GM12878 (cell line): Measurements from ENCODE around the gene ZC3H12D. TPM values are rescaled to one million over a fixed set of nuclear protein-coding genes. Genes with fewer than 3 reads are reported as not detected.

Experiments
- ATAC-seq: fragments of 200-7000 bp; cut with Tn5 transposase; 3 replicates; pipeline ENCODE4 v1.9.1; 2020; ENCODE audit warnings: mild to moderate bottlenecking, moderate library complexity
- BruUV-seq: library from RNA; stranded (reverse); fragments of 400-500 nt; replicated peaks from 2 replicates; lab custom pipeline; 2021; lab: Mats Ljungman, UMichigan
- CTCF ChIA-PET: fragments of 300-600 bp; sonication (Branson Sonifier 250); formaldehyde crosslinking; extraction: SDS; loops from one replicate; lab custom pipeline; 2021; ENCODE audit warnings: inconsistent platforms; lab: Yijun Ruan, JAX
- POLR2A ChIA-PET: fragments of 350-600 bp; formaldehyde crosslinking; extraction: SDS; loops from one replicate; lab custom pipeline; 2021; ENCODE audit warnings: inconsistent platforms; lab: Charles Lee
- RAD21 ChIA-PET: fragments of 300-600 bp; sonication (Branson Sonifier 250); formaldehyde crosslinking; loops from one replicate; lab custom pipeline; 2023; ENCODE audit warnings: antibody characterized with exemption; ENCODE audit not compliant: unreplicated experiment; lab: Charles Lee
- SMC1A ChIA-PET: fragments of 300-600 bp; sonication (Branson Sonifier 250); formaldehyde crosslinking; loops from one replicate; lab custom pipeline; 2023; ENCODE audit not compliant: unreplicated experiment, uncharacterized antibody; lab: Charles Lee
- DNase-seq: peaks from one replicate; pipeline ENCODE4 v3.0.0-alpha.2; 2011; ENCODE audit warnings: low read depth, low spot score
- FAIRE-seq: peaks from 3 replicates; lab custom pipeline; 2011; peaks lifted over from hg19 to GRCh38; lab: Jason Lieb, UNC
- H2AFZ ChIP-seq: 2 replicates; pipeline ENCODE4 v1.6.0; 2011; ENCODE audit warnings: low read depth, low read length, control low read depth; ENCODE audit not compliant: control insufficient read depth
- H3K27ac ChIP-seq: 2 replicates; pipeline ENCODE4 v1.5.1; 2011; ENCODE audit warnings: control low read depth; ENCODE audit not compliant: control insufficient read depth, insufficient read depth
- H3K27me3 ChIP-seq, 2 experiments: replicated peaks in 1 of 2; 2 replicates each; pipeline versions ENCODE4 v1.6.0 to v1.6.1; 2011; ENCODE audit warnings: low read length in 1 of 2; ENCODE audit not compliant: control insufficient read depth in 2 of 2, insufficient read depth in 2 of 2
- H3K36me3 ChIP-seq, 2 experiments: 2 replicates each; pipeline ENCODE4 v1.5.1; 2011; ENCODE audit warnings: low read length in 1 of 2; ENCODE audit not compliant: control insufficient read depth in 2 of 2, insufficient read depth in 2 of 2
- H3K4me1 ChIP-seq: 2 replicates; pipeline ENCODE4 v1.6.1; 2011; ENCODE audit warnings: mild to moderate bottlenecking, low read length, moderate library complexity, mixed read lengths; ENCODE audit not compliant: control insufficient read depth, insufficient read depth
- H3K4me2 ChIP-seq: 2 replicates; pipeline ENCODE4 v1.6.0; 2011; ENCODE audit warnings: control low read depth; ENCODE audit not compliant: control insufficient read depth, insufficient read depth
- H3K4me3 ChIP-seq: fragments of 200-600 bp; sonication (generic); 2 replicates; pipeline ENCODE4 v1.5.1; 2016
- H3K79me2 ChIP-seq: 2 replicates; pipeline ENCODE4 v1.6.0; 2011; ENCODE audit warnings: low read length; ENCODE audit not compliant: control insufficient read depth, insufficient read depth
- H3K9ac ChIP-seq: 2 replicates; pipeline ENCODE4 v1.8.0; 2011; ENCODE audit warnings: low read length, control low read depth, mixed read lengths; ENCODE audit not compliant: control insufficient read depth, insufficient read depth
- H3K9me3 ChIP-seq: replicated peaks from 3 replicates; pipeline ENCODE4 v1.5.1; 2011; ENCODE audit warnings: mild to moderate bottlenecking, low read length; ENCODE audit not compliant: control insufficient read depth, insufficient read depth
- H4K20me1 ChIP-seq: 2 replicates; pipeline ENCODE4 v1.6.0; 2011; ENCODE audit not compliant: control insufficient read depth, insufficient read depth
- BACH1 ChIP-seq: fragments of 450-650 bp; IDR thresholded peaks from 2 replicates; pipeline ENCODE4 v1.6.1; 2017; ENCODE audit warnings: mild to moderate bottlenecking, borderline replicate concordance
- CREB1 ChIP-seq: IDR thresholded peaks from 2 replicates; pipeline ENCODE4 v1.6.1; 2012; ENCODE audit warnings: low read depth, mild to moderate bottlenecking, inconsistent platforms
- DPF2 ChIP-seq: fragments of 450-650 bp; IDR thresholded peaks from 2 replicates; pipeline ENCODE4 v1.6.1; 2017; ENCODE audit warnings: mild to moderate bottlenecking
- E2F8 ChIP-seq: fragments of 450-650 bp; IDR thresholded peaks from 2 replicates; pipeline ENCODE4 v1.6.1; 2018; ENCODE audit warnings: mild to moderate bottlenecking, low read depth, moderate library complexity; ENCODE audit not compliant: partially characterized antibody
- FOXM1 ChIP-seq: IDR thresholded peaks from 2 replicates; pipeline ENCODE4 v1.6.1; 2012; ENCODE audit warnings: low read depth, mild to moderate bottlenecking, inconsistent platforms, low read length, moderate library complexity
- MXI1 ChIP-seq: fragments of 150-350 bp; IDR thresholded peaks from 2 replicates; pipeline ENCODE4 v1.6.1; 2011; ENCODE audit warnings: low read depth, mild to moderate bottlenecking, inconsistent platforms, low read length, improper control_type of control experiment
- NR2C1 ChIP-seq: fragments of 450-650 bp; IDR thresholded peaks from 2 replicates; pipeline ENCODE4 v1.6.1; 2017; ENCODE audit warnings: antibody characterized with exemption, mild to moderate bottlenecking, moderate library complexity
- POU2F2 ChIP-seq: IDR thresholded peaks from 3 replicates; pipeline ENCODE4 v1.6.1; 2011; ENCODE audit warnings: low read depth, mild to moderate bottlenecking, low read length, borderline replicate concordance
- PRDM15 ChIP-seq: fragments of 450-650 bp; formaldehyde crosslinking; IDR thresholded peaks from 2 replicates; pipeline ENCODE4 v1.4.0; 2020; ENCODE audit warnings: mild to moderate bottlenecking, moderate library complexity
- RFX5 ChIP-seq: IDR thresholded peaks from 2 replicates; pipeline ENCODE4 v1.6.1; 2011; ENCODE audit warnings: low read depth, low read length, improper control_type of control experiment
- SP1 ChIP-seq: IDR thresholded peaks from one replicate; pipeline ENCODE4 v1.6.1; 2011; ENCODE audit warnings: low read depth, low read length
- TCF3 ChIP-seq: IDR thresholded peaks from 2 replicates; pipeline ENCODE4 v1.6.1; 2012; ENCODE audit warnings: low read depth, mild to moderate bottlenecking, low read length, borderline replicate concordance; ENCODE audit not compliant: insufficient read depth
- YY1 ChIP-seq: IDR thresholded peaks from 2 replicates; pipeline ENCODE4 v1.6.1; 2011; ENCODE audit warnings: low read depth, mild to moderate bottlenecking, low read length
- WGBS: methylation state at CpG from one replicate; pipeline ENCODE4 v1.1.6; 2016; ENCODE audit warnings: low lambda C conversion rate; ENCODE audit not compliant: insufficient replicate concordance, insufficient coverage; ENCODE audit errors: missing lambda C conversion rate; 5-methylcytosine and 5-hydroxymethylcytosine counted together
- in situ Hi-C: fragments of 300-500 bp; cut with MboI; formaldehyde crosslinking; loops from 9 replicates; pipeline ENCODE4 v1.14.3; 2018; ENCODE audit warnings: mixed read lengths
- intact Hi-C: fragments of 100-400 bp; cut with micrococcal nuclease; formaldehyde crosslinking; loops from one replicate; pipeline ENCODE4 v1.14.2; 2022; ENCODE audit not compliant: unreplicated experiment
- polyA plus RNA-seq, 11 experiments: library from polyadenylated mRNA; depleted of rRNA in 4 of 11; unstranded in 6 of 11; stranded (reverse) in 5 of 11; fragments of >200 nt; fragmentation: Nextera tagmentation in 4 of 11; fragmentation: Illumina TruSeq in 1 of 11; extraction: Ambion mirVana in 4 of 11; extraction: Trizol in 1 of 11; gene quantifications; 1 replicate in 1 of 11; 2 replicates in 10 of 11; pipeline versions ENCODE4 v1.2.1 to v1.2.3, GENCODE V29; 2011 to 2016; ENCODE audit warnings: inconsistent platforms in 2 of 11, missing spikeins in 2 of 11, low read depth in 1 of 11
- total RNA-seq, 4 experiments: library from RNA; depleted of rRNA in 3 of 4; stranded (reverse); fragments of >200 nt in 3 of 4; fragmentation: Illumina TruSeq in 1 of 4; extraction: Trizol in 1 of 4; gene quantifications; 2 replicates each; pipeline versions ENCODE4 v1.2.1 to v1.2.3, GENCODE V29; 2013 to 2021

ZC3H12D gene
- total and polyA plus RNA-seq, 10 of the 15 experiments (the other 5 are each of a cell fraction or from before 2014, with no cell fraction given): 1.4 to 29.7 (median 8.8) TPM

GRCh38 chr6:149458196-149458595 lies 26.6 kb downstream of the ZC3H12D start:
- Histone ChIP-seq H3K27me3 (no peaks in the 10 kb centered on the region), H3K9me3 (no peaks in the 10 kb centered on the region), H3K9ac (no peak overlapping the region), H4K20me1 (no peaks in the 10 kb centered on the region), H3K27ac (no peak overlapping the region), H3K4me1 (no peaks in the 10 kb centered on the region), H3K4me2 (no peak overlapping the region), H3K4me3 (no peak overlapping the region), H3K36me3 (peaks cover 17 to 18% of the 10 kb centered on the region in 2 experiments; a peak in 3 of 4 replicates), H3K79me2 (no peaks in the 10 kb centered on the region; the same call in none of the 2 replicates), H2AFZ (no peak overlapping the region)
- in situ Hi-C loops (no loop called here), intact Hi-C loops (no loop called here)
- FAIRE-seq (no peak), ATAC-seq (no peak), DNase-seq (no peak)
- ChIA-PET CTCF (interaction anchor here (0.5 to 1.5 kb wide), 7 partner anchors 24 to 424 kb away, joined by 3 to 5 read pairs (median 4); no protein-coding TSS in a partner anchor), POLR2A (interaction anchor here (0.6 to 1.2 kb wide), 3 partner anchors 9 to 50 kb away, joined by 3 to 4 read pairs (median 3); no protein-coding TSS in a partner anchor), RAD21 (interaction anchor here (0.7 to 1.4 kb wide), 3 partner anchors 16 to 156 kb away, joined by 3 to 4 read pairs (median 3); no protein-coding TSS in a partner anchor), SMC1A (interaction anchor here (0.7 to 1.5 kb wide), 2 partner anchors 26 to 59 kb away, joined by 3 to 6 read pairs; no protein-coding TSS in a partner anchor)
- TF ChIP-seq NR2C1 (no peak), CREB1 (no peak), POU2F2 (no peak), MXI1 (no peak), BACH1 (no peak), DPF2 (no peak), FOXM1 (no peak), E2F8 (no peak), SP1 (no peak), PRDM15 (no peak), YY1 (no peak), RFX5 (no peak), TCF3 (no peak)
- 96% methylated on average over 7 of the region's 7 CpGs for WGBS
- no TSS peak for BruUV-seq
